CD4-positive, CD25-positive, alpha-beta regulatory T cell (primary cell): Measurements from ENCODE around the gene SPINDOC. TPM values are rescaled to one million over a fixed set of nuclear protein-coding genes. Genes with fewer than 3 reads are reported as not detected.

Experiments used
- ATAC-seq, 2 donors: fragments of 150-1000 bp; cut with Tn5 transposase; one replicate each; pipeline ENCODE4 v1.10.0; 2021; ENCODE audit warnings: low read depth in 2 of 2, moderate number of reproducible peaks in 2 of 2, moderate library complexity in 1 of 2
- DNase-seq, 3 donors: peaks; one replicate each; pipeline versions ENCODE4 v3.0.0 to v3.0.0-alpha.2; 2012 to 2022; ENCODE audit warnings: mixed read lengths in 1 of 3
- H3K27ac ChIP-seq: one replicate; pipeline ENCODE4 v1.7.0; 2013; ENCODE audit warnings: mild to moderate bottlenecking, low read length; ENCODE audit not compliant: insufficient read depth, poor library complexity, severe bottlenecking
- H3K27me3 ChIP-seq: one replicate; pipeline ENCODE4 v1.7.0; 2013; ENCODE audit warnings: low read length; ENCODE audit not compliant: control insufficient read depth, insufficient read depth
- H3K36me3 ChIP-seq: one replicate; pipeline ENCODE4 v1.7.0; 2013; ENCODE audit warnings: mild to moderate bottlenecking, low read length, moderate library complexity; ENCODE audit not compliant: control insufficient read depth, insufficient read depth
- H3K4me1 ChIP-seq: 2 replicates; pipeline ENCODE4 v1.7.0; 2013; ENCODE audit warnings: mild to moderate bottlenecking, low read length; ENCODE audit not compliant: insufficient read depth, control insufficient read depth, poor library complexity, severe bottlenecking
- H3K4me3 ChIP-seq: one replicate; pipeline ENCODE4 v1.7.0; 2013; ENCODE audit warnings: low read depth, mild to moderate bottlenecking, low read length, moderate library complexity
- H3K9me3 ChIP-seq, 2 experiments: 1 replicate in 1 of 2; 2 replicates in 1 of 2; pipeline ENCODE4 v1.7.0; 2013; ENCODE audit warnings: low read length in 2 of 2, mild to moderate bottlenecking in 1 of 2, moderate library complexity in 1 of 2; ENCODE audit not compliant: control insufficient read depth in 2 of 2
- H3K27ac Mint-ChIP-seq, 3 donors: one replicate each; pipeline ENCODE4 v1.8.0; 2020 to 2022; ENCODE audit warnings: mild to moderate bottlenecking in 3 of 3, mixed read lengths in 3 of 3, moderate library complexity in 2 of 3
- H3K27me3 Mint-ChIP-seq: one replicate; pipeline ENCODE4 v1.8.0; 2022; ENCODE audit warnings: mild to moderate bottlenecking, mixed read lengths
- H3K36me3 Mint-ChIP-seq: one replicate; pipeline ENCODE4 v1.8.0; 2020; ENCODE audit warnings: mixed read lengths
- H3K4me1 Mint-ChIP-seq, 4 donors: one replicate each; pipeline ENCODE4 v1.8.0; 2020 to 2022; ENCODE audit warnings: mixed read lengths in 4 of 4, mild to moderate bottlenecking in 1 of 4
- H3K4me3 Mint-ChIP-seq, 4 donors: one replicate each; pipeline ENCODE4 v1.8.0; 2020 to 2022; ENCODE audit warnings: mild to moderate bottlenecking in 4 of 4, mixed read lengths in 4 of 4, moderate library complexity in 3 of 4
- H3K9me3 Mint-ChIP-seq, 7 donors: one replicate each; pipeline ENCODE4 v1.8.0; 2020 to 2022; ENCODE audit warnings: mixed read lengths in 7 of 7, mild to moderate bottlenecking in 3 of 7, moderate library complexity in 2 of 7
- polyA plus RNA-seq, 4 donors: library from polyadenylated mRNA; unstranded; fragments of 300-500 nt; fragmentation: Illumina TruSeq; gene quantifications; one replicate each; pipeline ENCODE4 v1.2.3, GENCODE V29; 2021
- total RNA-seq: library from RNA; stranded (reverse); gene quantifications from one replicate; pipeline ENCODE4 v1.2.3, GENCODE V29; 2022

The SPINDOC gene
- total and polyA plus RNA-seq, 5 donors from 2014 or later = 0.41 to 11.1 (median 0.75) TPM

GRCh38 chr11:63841554-63841953 lies 28.3 kb downstream of the SPINDOC start:
- peaks cover 14% of the 10 kb centered on the region for H3K36me3 Mint-ChIP-seq
- no peak for DNase-seq
- peaks cover 11 to 78% (median 69%) of the 10 kb centered on the region in 4 donors for H3K4me1 Mint-ChIP-seq
- Histone ChIP-seq H3K4me3 (peak overlapping the region; percentile 94), H3K27me3 (no peaks in the 10 kb centered on the region), H3K4me1 (peaks cover 60% of the 10 kb centered on the region), H3K9me3 (no peaks in the 10 kb centered on the region), H3K36me3 (peaks cover 35% of the 10 kb centered on the region), H3K27ac (no peak overlapping the region)
- H3K27ac Mint-ChIP-seq = peak overlapping the region; percentile 11 to 95 (median 80)
- no peaks in the 10 kb centered on the region for H3K9me3 Mint-ChIP-seq
- H3K4me3 Mint-ChIP-seq = peak overlapping the region; percentile 89 to 97 (median 94)
- no peak for ATAC-seq
- H3K27me3 Mint-ChIP-seq = no peaks in the 10 kb centered on the region

DNA sequence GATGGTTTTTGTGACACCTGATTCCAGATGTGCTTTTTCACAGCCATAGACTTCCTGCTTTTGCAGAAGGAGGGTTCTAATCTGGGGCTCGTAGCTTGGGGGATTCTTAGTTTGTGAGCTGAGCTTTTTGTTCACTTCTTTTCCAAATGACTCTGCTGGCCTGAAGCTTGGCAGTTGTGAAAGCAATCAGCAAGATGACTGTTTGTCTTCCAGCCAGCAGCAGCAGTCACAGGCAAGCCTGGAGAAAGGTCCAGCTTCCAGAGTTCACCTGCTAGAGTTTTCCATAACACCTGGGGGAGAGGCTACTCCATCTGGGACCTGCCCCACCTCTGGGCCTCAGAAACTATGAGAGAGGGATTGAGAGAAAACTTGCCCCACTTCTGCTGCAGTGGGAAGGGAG lies 29.8 kb downstream of the SPINDOC start:
- Mint-ChIP-seq H3K27ac (peak overlapping the region; percentile 11 to 87 (median 80)), H3K4me1 (peaks cover 10 to 78% (median 69%) of the 10 kb centered on the region in 4 donors), H3K27me3 (no peaks in the 10 kb centered on the region), H3K36me3 (peaks cover 18% of the 10 kb centered on the region), H3K9me3 (no peaks in the 10 kb centered on the region), H3K4me3 (peak overlapping the region; percentile 36 to 94 (median 71))
- Histone ChIP-seq H3K36me3 (peaks cover 45% of the 10 kb centered on the region), H3K9me3 (no peaks in the 10 kb centered on the region), H3K27ac (no peak overlapping the region), H3K4me3 (no peak overlapping the region), H3K4me1 (peaks cover 61% of the 10 kb centered on the region), H3K27me3 (no peaks in the 10 kb centered on the region)
- DNase-seq = no peak
- ATAC-seq = no peak

DNA sequence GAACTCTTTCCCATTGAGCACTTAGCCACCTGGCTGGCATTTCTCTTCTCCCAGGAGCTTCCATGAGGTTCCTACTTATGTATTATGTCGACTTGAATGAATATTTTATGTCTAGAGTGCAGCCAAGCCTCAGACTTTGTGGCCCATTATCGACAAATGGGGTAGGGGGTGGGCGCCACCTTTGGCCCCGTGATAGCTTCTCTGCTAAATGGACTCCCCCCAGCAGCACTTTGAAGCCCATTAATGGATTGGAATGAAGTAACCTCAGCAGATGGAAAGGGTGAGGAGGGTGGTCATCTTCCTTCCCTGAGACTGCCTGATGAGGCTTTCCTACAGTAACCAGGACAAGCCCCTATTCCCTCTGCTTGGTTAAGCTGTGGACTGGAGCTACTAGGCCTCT lies 31.6 kb downstream of the SPINDOC start:
- Mint-ChIP-seq H3K36me3 (peaks cover 20% of the 10 kb centered on the region), H3K9me3 (no peaks in the 10 kb centered on the region), H3K4me1 (peaks cover 5 to 89% (median 74%) of the 10 kb centered on the region in 4 donors), H3K27me3 (no peaks in the 10 kb centered on the region), H3K4me3 (peak overlapping the region in 2 of 4 donors; percentile 52 to 69), H3K27ac (no peak overlapping the region)
- no peak for ATAC-seq
- Histone ChIP-seq H3K9me3 (no peaks in the 10 kb centered on the region), H3K4me3 (no peak overlapping the region), H3K36me3 (peaks cover 52% of the 10 kb centered on the region), H3K27ac (no peak overlapping the region), H3K4me1 (peaks cover 61% of the 10 kb centered on the region), H3K27me3 (no peaks in the 10 kb centered on the region)
- DNase-seq = no peak

DNA sequence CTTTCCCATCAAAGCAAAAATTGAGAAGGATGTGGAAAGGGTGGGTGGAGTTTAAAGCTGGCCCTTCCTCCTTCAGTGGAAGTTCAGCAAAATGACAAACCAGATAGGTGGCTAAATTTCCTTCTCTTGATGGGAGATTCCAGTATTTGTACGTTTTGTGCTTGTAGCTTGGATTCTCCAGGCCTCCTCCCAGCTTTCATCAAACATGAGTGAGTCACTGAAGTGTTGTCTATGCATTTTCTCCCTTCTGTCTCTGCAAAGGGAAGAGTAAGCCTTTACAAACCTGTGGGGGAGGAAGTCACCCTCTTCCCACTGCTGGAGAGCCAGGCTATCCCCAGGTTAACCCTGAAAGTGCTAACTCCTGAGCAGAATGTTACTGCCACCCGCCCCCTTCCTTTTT lies 32.0 kb downstream of the SPINDOC start:
- H3K36me3 ChIP-seq = peaks cover 53% of the 10 kb centered on the region
- H3K27ac Mint-ChIP-seq = peak overlapping the region; percentile 17 to 74 (median 51)
- peaks cover 56% of the 10 kb centered on the region for H3K4me1 ChIP-seq
- no peak overlapping the region for H3K27ac ChIP-seq
- H3K36me3 Mint-ChIP-seq = peaks cover 20% of the 10 kb centered on the region
- ATAC-seq (no peak), DNase-seq (no peak)
- no peaks in the 10 kb centered on the region for H3K27me3 Mint-ChIP-seq
- H3K27me3 ChIP-seq = no peaks in the 10 kb centered on the region
- H3K4me3 Mint-ChIP-seq = peak overlapping the region in 2 of 4 donors; percentile 31 to 52
- H3K9me3 Mint-ChIP-seq = no peaks in the 10 kb centered on the region
- no peak overlapping the region for H3K4me3 ChIP-seq
- no peaks in the 10 kb centered on the region for H3K9me3 ChIP-seq
- H3K4me1 Mint-ChIP-seq = peaks cover 5 to 89% (median 74%) of the 10 kb centered on the region in 4 donors

GRCh38 chr11:63845911-63846310 lies 32.7 kb downstream of the SPINDOC start:
- Mint-ChIP-seq H3K27ac (peak overlapping the region; percentile 17 to 74 (median 62)), H3K4me1 (peaks cover 5 to 89% (median 74%) of the 10 kb centered on the region in 4 donors), H3K36me3 (peaks cover 16% of the 10 kb centered on the region), H3K9me3 (no peaks in the 10 kb centered on the region), H3K27me3 (no peaks in the 10 kb centered on the region), H3K4me3 (peak overlapping the region in 2 of 4 donors; percentile 31 to 52)
- ATAC-seq = no peak
- H3K27ac ChIP-seq = no peak overlapping the region
- no peak overlapping the region for H3K4me3 ChIP-seq
- no peaks in the 10 kb centered on the region for H3K9me3 ChIP-seq
- H3K4me1 ChIP-seq = peaks cover 56% of the 10 kb centered on the region
- H3K36me3 ChIP-seq = peaks cover 53% of the 10 kb centered on the region
- DNase-seq = no peak
- no peaks in the 10 kb centered on the region for H3K27me3 ChIP-seq

- H3K4me3 Mint-ChIP-seq = peak overlapping the region in 2 of 4 donors; percentile 41 to 43
- H3K36me3 Mint-ChIP-seq = peaks cover 24% of the 10 kb centered on the region
- Histone ChIP-seq H3K4me3 (no peak overlapping the region), H3K36me3 (peaks cover 48% of the 10 kb centered on the region), H3K9me3 (no peaks in the 10 kb centered on the region), H3K4me1 (peaks cover 55% of the 10 kb centered on the region), H3K27me3 (no peaks in the 10 kb centered on the region), H3K27ac (no peak overlapping the region)
- H3K27ac Mint-ChIP-seq = peak overlapping the region; percentile 66 to 83 (median 75)
- no peak for DNase-seq
- H3K9me3 Mint-ChIP-seq = no peaks in the 10 kb centered on the region
- no peaks in the 10 kb centered on the region for H3K27me3 Mint-ChIP-seq
- ATAC-seq = no peak
- peaks cover 12 to 89% (median 74%) of the 10 kb centered on the region in 4 donors for H3K4me1 Mint-ChIP-seq
Observed at GRCh38 chr11:63846897-63847296, 33.6 kb downstream of the SPINDOC start.

DNA sequence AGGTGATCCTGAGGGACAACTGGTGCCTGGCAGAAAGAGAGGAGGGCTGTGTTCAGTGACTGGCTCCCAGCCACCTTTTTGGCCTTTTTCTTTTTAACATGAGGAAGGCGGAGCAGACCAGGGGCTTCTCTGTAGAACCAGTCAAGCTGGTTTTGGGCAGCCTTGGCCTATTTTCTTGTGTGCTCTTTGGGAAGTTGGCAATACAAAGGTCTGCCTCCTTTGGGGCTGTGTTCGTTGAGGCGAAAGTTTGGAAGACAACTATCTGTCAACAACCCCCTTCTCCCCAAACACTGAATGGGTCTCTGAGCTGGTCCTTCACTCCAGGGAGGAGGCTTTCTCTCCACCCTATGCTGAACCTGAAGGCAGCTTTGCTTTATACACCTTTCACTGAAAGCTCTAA lies 34.1 kb downstream of the SPINDOC start:
- H3K27me3 Mint-ChIP-seq = no peaks in the 10 kb centered on the region
- Histone ChIP-seq H3K4me1 (peaks cover 54% of the 10 kb centered on the region), H3K4me3 (no peak overlapping the region), H3K27me3 (no peaks in the 10 kb centered on the region), H3K27ac (no peak overlapping the region), H3K9me3 (no peaks in the 10 kb centered on the region), H3K36me3 (peaks cover 47% of the 10 kb centered on the region)
- DNase-seq = no peak
- peak overlapping the region; percentile 69 to 83 (median 75) for H3K27ac Mint-ChIP-seq
- peaks cover 24% of the 10 kb centered on the region for H3K36me3 Mint-ChIP-seq
- peak overlapping the region in 3 of 4 donors; percentile 41 to 83 (median 43) for H3K4me3 Mint-ChIP-seq
- ATAC-seq = no peak
- H3K9me3 Mint-ChIP-seq = no peaks in the 10 kb centered on the region
- H3K4me1 Mint-ChIP-seq = peaks cover 12 to 88% (median 73%) of the 10 kb centered on the region in 4 donors

DNA sequence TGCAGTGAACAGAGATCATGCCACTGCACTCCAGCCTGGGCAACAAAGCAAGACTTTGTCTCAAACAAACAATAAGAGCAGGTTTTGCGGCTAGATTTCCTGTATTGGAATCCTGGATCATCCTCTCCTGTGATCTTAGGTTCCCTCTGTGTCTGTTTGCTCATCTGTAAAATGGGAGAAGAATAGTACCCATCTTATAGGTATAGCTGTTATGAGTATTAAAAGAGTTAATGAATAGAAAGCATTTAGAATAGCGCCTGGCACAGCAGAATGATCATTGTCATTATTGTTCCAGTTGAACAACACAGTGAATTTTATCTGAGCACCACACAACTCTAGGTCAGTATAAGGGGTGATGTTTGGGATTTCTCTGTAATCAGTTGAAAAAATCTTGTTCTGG lies 36.4 kb downstream of the SPINDOC start:
- Histone ChIP-seq H3K27ac (no peak overlapping the region), H3K36me3 (peaks cover 28% of the 10 kb centered on the region), H3K27me3 (no peaks in the 10 kb centered on the region), H3K9me3 (no peaks in the 10 kb centered on the region), H3K4me3 (no peak overlapping the region), H3K4me1 (peaks cover 51% of the 10 kb centered on the region)
- peak overlapping the region in 2 of 4 donors; percentile 5 to 25 for H3K4me3 Mint-ChIP-seq
- H3K9me3 Mint-ChIP-seq = no peaks in the 10 kb centered on the region
- H3K27me3 Mint-ChIP-seq = no peaks in the 10 kb centered on the region
- no peak for DNase-seq
- peak overlapping the region in 2 of 3 donors; percentile 73 to 90 for H3K27ac Mint-ChIP-seq
- H3K4me1 Mint-ChIP-seq = peaks cover 17 to 78% (median 58%) of the 10 kb centered on the region in 4 donors
- H3K36me3 Mint-ChIP-seq = peaks cover 15% of the 10 kb centered on the region
- no peak for ATAC-seq
